Progenitor cell of endocrine pancreas (in vitro differentiated cells): ENCODE results near the gene BEX1. TPM values are rescaled to one million over a fixed set of nuclear protein-coding genes. Genes with fewer than 3 reads are reported as not detected.

Source experiments
- DNase-seq: peaks from one replicate; pipeline ENCODE4 v3.0.0; 2021; ENCODE audit warnings: low spot score; ENCODE audit not compliant: unreplicated experiment
- H3K27ac Mint-ChIP-seq: 2 replicates; pipeline ENCODE4 v1.8.0; 2021; ENCODE audit warnings: mild to moderate bottlenecking, moderate library complexity, mixed read lengths
- H3K27me3 Mint-ChIP-seq: 2 replicates; pipeline ENCODE4 v1.8.0; 2021; ENCODE audit warnings: mixed read lengths
- H3K36me3 Mint-ChIP-seq: 2 replicates; pipeline ENCODE4 v1.8.0; 2022; ENCODE audit warnings: mixed read lengths; ENCODE audit not compliant: insufficient read depth
- H3K4me1 Mint-ChIP-seq: 2 replicates; pipeline ENCODE4 v1.8.0; 2021; ENCODE audit warnings: low read depth, mixed read lengths
- H3K4me3 Mint-ChIP-seq: 2 replicates; pipeline ENCODE4 v1.8.0; 2021; ENCODE audit warnings: low read depth, mild to moderate bottlenecking, moderate library complexity, mixed read lengths
- H3K9me3 Mint-ChIP-seq: 2 replicates; pipeline ENCODE4 v1.8.0; 2021; ENCODE audit warnings: low read depth, mixed read lengths
- CTCF ChIP-seq: fragments of 200-600 bp; sonication (generic); IDR thresholded peaks from one replicate; pipeline ENCODE4 v1.5.0; 2021; ENCODE audit warnings: antibody characterized with exemption, mild to moderate bottlenecking; ENCODE audit not compliant: unreplicated experiment
- total RNA-seq: library from RNA; stranded (reverse); gene quantifications from 2 replicates; pipeline ENCODE4 v1.2.1, GENCODE V29; 2021

The BEX1 gene
- total RNA-seq, 1 donor from 2014 or later = 123 TPM

DNA sequence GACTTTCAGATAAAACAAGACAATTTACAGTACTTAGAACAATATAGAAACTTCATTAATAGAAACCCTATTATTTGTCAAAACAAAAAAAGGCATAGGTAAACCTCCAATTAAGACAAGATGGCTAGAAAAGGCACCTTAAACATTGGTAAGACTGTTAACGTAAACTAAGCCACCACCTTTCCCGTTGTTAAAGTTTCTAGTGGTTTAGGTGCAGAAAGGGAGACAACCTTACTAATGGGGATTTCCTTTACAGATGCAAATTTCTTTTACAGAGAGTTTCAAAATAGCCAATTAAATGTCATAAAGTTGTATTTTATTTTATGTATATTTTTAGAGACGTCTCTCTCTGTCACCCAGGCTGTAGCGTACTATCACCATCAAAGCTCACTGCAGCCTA is 36.5 kb upstream of the BEX1 start:
- no peak for DNase-seq
- peaks cover 7% of the 10 kb centered on the region for H3K4me1 Mint-ChIP-seq
- H3K9me3 Mint-ChIP-seq = peaks cover 9% of the 10 kb centered on the region
- no peak for TF ChIP-seq CTCF
- H3K4me3 Mint-ChIP-seq = no peak overlapping the region
- peaks cover 1% of the 10 kb centered on the region for H3K36me3 Mint-ChIP-seq
- no peak overlapping the region for H3K27ac Mint-ChIP-seq
- H3K27me3 Mint-ChIP-seq = no peaks in the 10 kb centered on the region

- H3K4me3 Mint-ChIP-seq = no peak overlapping the region
- H3K27ac Mint-ChIP-seq = no peak overlapping the region
- H3K4me1 Mint-ChIP-seq = peaks cover 8% of the 10 kb centered on the region
- no peak for DNase-seq
- H3K36me3 Mint-ChIP-seq = peaks cover 1% of the 10 kb centered on the region
- peaks cover 9% of the 10 kb centered on the region for H3K9me3 Mint-ChIP-seq
- H3K27me3 Mint-ChIP-seq = no peaks in the 10 kb centered on the region
- no peak for TF ChIP-seq CTCF
Observed at GRCh38 chrX:103099691-103100090, 35.7 kb upstream of the BEX1 start.

DNA sequence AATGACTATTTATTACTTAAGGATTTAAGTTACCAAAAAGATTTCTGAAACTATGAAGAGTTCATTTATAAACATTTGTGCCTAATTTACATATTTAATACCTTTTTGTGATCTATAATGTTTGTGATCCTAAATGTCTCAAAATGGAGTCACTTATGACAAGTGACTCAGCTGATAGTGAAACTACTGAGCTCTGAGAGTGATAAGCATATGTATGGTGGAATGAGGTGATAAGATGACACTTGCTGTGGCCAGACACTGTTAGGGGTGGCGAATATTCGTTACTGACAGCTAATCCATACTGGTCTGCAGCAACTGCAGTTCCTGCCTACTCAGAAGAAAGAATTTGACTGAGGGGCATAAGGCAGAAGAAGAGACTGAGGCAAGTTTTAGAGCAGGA is 34.5 kb upstream of the BEX1 start:
- TF ChIP-seq CTCF = no peak
- peaks cover 8% of the 10 kb centered on the region for H3K4me1 Mint-ChIP-seq
- peak overlapping the region; percentile 53 for H3K27ac Mint-ChIP-seq
- DNase-seq = no peak
- peaks cover 2% of the 10 kb centered on the region for H3K36me3 Mint-ChIP-seq
- peaks cover 12% of the 10 kb centered on the region for H3K9me3 Mint-ChIP-seq
- no peaks in the 10 kb centered on the region for H3K27me3 Mint-ChIP-seq
- no peak overlapping the region for H3K4me3 Mint-ChIP-seq

- Mint-ChIP-seq H3K36me3 (peaks cover 2% of the 10 kb centered on the region), H3K27ac (no peak within 1 kb of the TSS), H3K9me3 (peaks cover 10% of the 10 kb centered on the region), H3K4me3 (no peak within 1 kb of the TSS), H3K27me3 (no peaks in the 10 kb centered on the region), H3K4me1 (peaks cover 1% of the 10 kb centered on the region)
- no peak for DNase-seq
- TF ChIP-seq CTCF = no peak
Observed at GRCh38 chrX:103092942-103093341, 29.0 kb upstream of the BEX1 start, which contains the start of gene NXF3. Gene NXF3, minus strand, starts transcription at chrX:103093143. Its CDS starts 120 bp downstream, at chrX:103093023.

GRCh38 chrX:103081051-103081450 is 17.1 kb upstream of the BEX1 start:
- Mint-ChIP-seq H3K27ac (no peak overlapping the region), H3K4me1 (no peaks in the 10 kb centered on the region), H3K36me3 (no peaks in the 10 kb centered on the region), H3K4me3 (no peak overlapping the region), H3K9me3 (peaks cover 6% of the 10 kb centered on the region), H3K27me3 (no peaks in the 10 kb centered on the region)
- TF ChIP-seq CTCF = no peak
- no peak for DNase-seq
